GM12801 (cell line): ENCODE results near the gene TENT4A.

Experiments used
- TF ChIP-seq, protein P1 (sequence below): IDR thresholded peaks from one replicate; pipeline ENCODE4 v1.5.1; 2011; ENCODE audit warnings: control low read depth; ENCODE audit not compliant: insufficient read length; ENCODE audit errors: extremely low read depth

The TENT4A gene

GRCh38 chr5:6700074-6700684 is 13.1 kb upstream of the TENT4A start:
- TF ChIP-seq, protein P1, sequence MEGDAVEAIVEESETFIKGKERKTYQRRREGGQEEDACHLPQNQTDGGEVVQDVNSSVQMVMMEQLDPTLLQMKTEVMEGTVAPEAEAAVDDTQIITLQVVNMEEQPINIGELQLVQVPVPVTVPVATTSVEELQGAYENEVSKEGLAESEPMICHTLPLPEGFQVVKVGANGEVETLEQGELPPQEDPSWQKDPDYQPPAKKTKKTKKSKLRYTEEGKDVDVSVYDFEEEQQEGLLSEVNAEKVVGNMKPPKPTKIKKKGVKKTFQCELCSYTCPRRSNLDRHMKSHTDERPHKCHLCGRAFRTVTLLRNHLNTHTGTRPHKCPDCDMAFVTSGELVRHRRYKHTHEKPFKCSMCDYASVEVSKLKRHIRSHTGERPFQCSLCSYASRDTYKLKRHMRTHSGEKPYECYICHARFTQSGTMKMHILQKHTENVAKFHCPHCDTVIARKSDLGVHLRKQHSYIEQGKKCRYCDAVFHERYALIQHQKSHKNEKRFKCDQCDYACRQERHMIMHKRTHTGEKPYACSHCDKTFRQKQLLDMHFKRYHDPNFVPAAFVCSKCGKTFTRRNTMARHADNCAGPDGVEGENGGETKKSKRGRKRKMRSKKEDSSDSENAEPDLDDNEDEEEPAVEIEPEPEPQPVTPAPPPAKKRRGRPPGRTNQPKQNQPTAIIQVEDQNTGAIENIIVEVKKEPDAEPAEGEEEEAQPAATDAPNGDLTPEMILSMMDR = no peak

GRCh38 chr5:6700685-6701355 is 12.4 kb upstream of the TENT4A start:
- TF ChIP-seq, protein P1 = no peak

DNA sequence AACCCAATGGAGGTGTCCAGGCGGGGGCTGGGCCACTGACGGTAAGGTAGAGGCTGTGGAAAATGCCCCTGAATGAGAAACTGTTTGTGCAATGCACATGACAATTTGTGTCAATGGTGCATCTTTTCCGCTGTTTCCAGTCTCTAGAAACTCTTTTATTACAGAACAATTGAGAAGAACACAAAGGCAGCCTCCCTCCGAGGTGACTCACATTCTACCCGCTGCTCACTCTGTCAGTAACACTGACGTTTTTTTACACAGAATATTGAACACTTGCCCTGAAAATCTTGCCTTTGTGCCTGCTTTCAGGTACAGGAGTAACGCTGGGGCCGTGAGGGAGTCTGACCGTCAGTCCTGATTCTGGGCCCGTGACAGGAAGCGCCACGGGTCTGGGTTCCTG is 11.7 kb upstream of the TENT4A start:
- TF ChIP-seq, protein P1 = no peak

- TF ChIP-seq, protein P1 = no peak
Measured at GRCh38 chr5:6702633-6703032, 10.6 kb upstream of the TENT4A start.

GRCh38 chr5:6703806-6704205 is 9.4 kb upstream of the TENT4A start:
- TF ChIP-seq, protein P1 = no peak

DNA sequence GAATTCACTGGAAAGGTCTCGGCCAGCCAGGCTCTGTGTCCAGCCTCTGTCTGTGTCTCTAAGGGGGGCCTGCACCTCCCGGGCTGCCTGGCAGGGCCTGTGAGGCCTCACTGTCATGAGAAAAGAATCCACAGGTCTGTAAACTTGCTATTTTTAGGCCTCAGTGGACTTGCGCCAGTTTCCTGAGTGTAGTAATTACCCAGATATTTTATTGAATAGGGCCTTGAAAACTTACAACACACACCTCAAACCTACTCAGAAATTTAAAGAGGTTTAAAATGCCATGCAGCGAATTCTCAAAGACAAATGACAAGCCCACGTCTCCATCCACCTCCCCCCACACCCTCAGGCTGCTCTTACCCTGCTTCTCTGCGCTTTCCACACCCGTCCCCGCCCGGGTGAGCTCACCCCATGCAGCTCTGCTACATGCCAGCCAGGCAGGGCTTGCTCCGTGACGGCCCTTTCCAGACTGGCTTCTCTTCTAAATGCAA is 8.8 kb upstream of the TENT4A start:
- TF ChIP-seq, protein P1 = no peak

- TF ChIP-seq, protein P1 = no peak
Measured at GRCh38 chr5:6705088-6705487, 8.1 kb upstream of the TENT4A start.
